GM12878 (cell line): ENCODE results near the gene SLC12A7. TPM values are rescaled to one million over a fixed set of nuclear protein-coding genes. Genes with fewer than 3 reads are reported as not detected.

Experiments used
- ATAC-seq: fragments of 200-7000 bp; cut with Tn5 transposase; 3 replicates; pipeline ENCODE4 v1.9.1; 2020; ENCODE audit warnings: mild to moderate bottlenecking, moderate library complexity
- BruUV-seq: library from RNA; stranded (reverse); fragments of 400-500 nt; replicated peaks from 2 replicates; lab custom pipeline; 2021; lab: Mats Ljungman, UMichigan
- CTCF ChIA-PET: fragments of 300-600 bp; sonication (Branson Sonifier 250); formaldehyde crosslinking; extraction: SDS; loops from one replicate; lab custom pipeline; 2021; ENCODE audit warnings: inconsistent platforms; lab: Yijun Ruan, JAX
- POLR2A ChIA-PET: fragments of 350-600 bp; formaldehyde crosslinking; extraction: SDS; loops from one replicate; lab custom pipeline; 2021; ENCODE audit warnings: inconsistent platforms; lab: Charles Lee
- RAD21 ChIA-PET: fragments of 300-600 bp; sonication (Branson Sonifier 250); formaldehyde crosslinking; loops from one replicate; lab custom pipeline; 2023; ENCODE audit warnings: antibody characterized with exemption; ENCODE audit not compliant: unreplicated experiment; lab: Charles Lee
- SMC1A ChIA-PET: fragments of 300-600 bp; sonication (Branson Sonifier 250); formaldehyde crosslinking; loops from one replicate; lab custom pipeline; 2023; ENCODE audit not compliant: unreplicated experiment, uncharacterized antibody; lab: Charles Lee
- DNase-seq: peaks from one replicate; pipeline ENCODE4 v3.0.0-alpha.2; 2011; ENCODE audit warnings: low read depth, low spot score
- FAIRE-seq: peaks from 3 replicates; lab custom pipeline; 2011; peaks lifted over from hg19 to GRCh38; lab: Jason Lieb, UNC
- H2AFZ ChIP-seq: 2 replicates; pipeline ENCODE4 v1.6.0; 2011; ENCODE audit warnings: low read depth, low read length, control low read depth; ENCODE audit not compliant: control insufficient read depth
- H3K27ac ChIP-seq: 2 replicates; pipeline ENCODE4 v1.5.1; 2011; ENCODE audit warnings: control low read depth; ENCODE audit not compliant: control insufficient read depth, insufficient read depth
- H3K27me3 ChIP-seq, 2 experiments: replicated peaks in 1 of 2; 2 replicates each; pipeline versions ENCODE4 v1.6.0 to v1.6.1; 2011; ENCODE audit warnings: low read length in 1 of 2; ENCODE audit not compliant: control insufficient read depth in 2 of 2, insufficient read depth in 2 of 2
- H3K36me3 ChIP-seq, 2 experiments: 2 replicates each; pipeline ENCODE4 v1.5.1; 2011; ENCODE audit warnings: low read length in 1 of 2; ENCODE audit not compliant: control insufficient read depth in 2 of 2, insufficient read depth in 2 of 2
- H3K4me1 ChIP-seq: 2 replicates; pipeline ENCODE4 v1.6.1; 2011; ENCODE audit warnings: mild to moderate bottlenecking, low read length, moderate library complexity, mixed read lengths; ENCODE audit not compliant: control insufficient read depth, insufficient read depth
- H3K4me2 ChIP-seq: 2 replicates; pipeline ENCODE4 v1.6.0; 2011; ENCODE audit warnings: control low read depth; ENCODE audit not compliant: control insufficient read depth, insufficient read depth
- H3K4me3 ChIP-seq: fragments of 200-600 bp; sonication (generic); 2 replicates; pipeline ENCODE4 v1.5.1; 2016
- H3K79me2 ChIP-seq: 2 replicates; pipeline ENCODE4 v1.6.0; 2011; ENCODE audit warnings: low read length; ENCODE audit not compliant: control insufficient read depth, insufficient read depth
- H3K9ac ChIP-seq: 2 replicates; pipeline ENCODE4 v1.8.0; 2011; ENCODE audit warnings: low read length, control low read depth, mixed read lengths; ENCODE audit not compliant: control insufficient read depth, insufficient read depth
- H3K9me3 ChIP-seq: replicated peaks from 3 replicates; pipeline ENCODE4 v1.5.1; 2011; ENCODE audit warnings: mild to moderate bottlenecking, low read length; ENCODE audit not compliant: control insufficient read depth, insufficient read depth
- H4K20me1 ChIP-seq: 2 replicates; pipeline ENCODE4 v1.6.0; 2011; ENCODE audit not compliant: control insufficient read depth, insufficient read depth
- BACH1 ChIP-seq: fragments of 450-650 bp; IDR thresholded peaks from 2 replicates; pipeline ENCODE4 v1.6.1; 2017; ENCODE audit warnings: mild to moderate bottlenecking, borderline replicate concordance
- BCL11A ChIP-seq: IDR thresholded peaks from 2 replicates; pipeline ENCODE4 v1.6.1; 2011; ENCODE audit warnings: low read depth, low read length
- BHLHE40 ChIP-seq, 2 experiments: fragments of 450-650 bp in 1 of 2; IDR thresholded peaks; 2 replicates each; pipeline ENCODE4 v1.6.1; 2011 to 2017; ENCODE audit warnings: low read depth in 2 of 2, borderline replicate concordance in 1 of 2, improper control_type of control experiment in 1 of 2, low read length in 1 of 2, mild to moderate bottlenecking in 1 of 2
- E2F8 ChIP-seq: fragments of 450-650 bp; IDR thresholded peaks from 2 replicates; pipeline ENCODE4 v1.6.1; 2018; ENCODE audit warnings: mild to moderate bottlenecking, low read depth, moderate library complexity; ENCODE audit not compliant: partially characterized antibody
- EED ChIP-seq: sonication (generic); IDR thresholded peaks from 2 replicates; pipeline ENCODE4 v1.6.1; 2016; ENCODE audit warnings: antibody characterized with exemption, low read depth
- HDAC6 ChIP-seq: fragments of 200-600 bp; sonication (generic); IDR thresholded peaks from one replicate; pipeline ENCODE4 v1.8.0; 2017; ENCODE audit warnings: antibody characterized with exemption; ENCODE audit not compliant: unreplicated experiment
- POLR2A ChIP-seq: IDR thresholded peaks from 2 replicates; pipeline ENCODE4 v1.6.1; 2011; ENCODE audit warnings: low read depth, mild to moderate bottlenecking, low read length
- SKIL ChIP-seq: fragments of 450-650 bp; IDR thresholded peaks from 2 replicates; pipeline ENCODE4 v1.6.1; 2017; ENCODE audit warnings: mild to moderate bottlenecking, low read depth, inconsistent platforms; ENCODE audit not compliant: poor library complexity, severe bottlenecking
- TCF12 ChIP-seq: IDR thresholded peaks from 2 replicates; pipeline ENCODE4 v1.6.1; 2011; ENCODE audit warnings: low read depth, mild to moderate bottlenecking, low read length
- TCF3 ChIP-seq: IDR thresholded peaks from 2 replicates; pipeline ENCODE4 v1.6.1; 2012; ENCODE audit warnings: low read depth, mild to moderate bottlenecking, low read length, borderline replicate concordance; ENCODE audit not compliant: insufficient read depth
- USF2 ChIP-seq: IDR thresholded peaks from 2 replicates; pipeline ENCODE4 v1.6.1; 2011; ENCODE audit warnings: low read depth, low read length, improper control_type of control experiment, borderline replicate concordance
- ZBTB40 ChIP-seq: fragments of 450-650 bp; IDR thresholded peaks from 2 replicates; pipeline ENCODE4 v1.6.1; 2016; ENCODE audit warnings: mild to moderate bottlenecking, moderate library complexity, borderline replicate concordance
- WGBS: methylation state at CpG from one replicate; pipeline ENCODE4 v1.1.6; 2016; ENCODE audit warnings: low lambda C conversion rate; ENCODE audit not compliant: insufficient replicate concordance, insufficient coverage; ENCODE audit errors: missing lambda C conversion rate; 5-methylcytosine and 5-hydroxymethylcytosine counted together
- in situ Hi-C: fragments of 300-500 bp; cut with MboI; formaldehyde crosslinking; loops from 9 replicates; pipeline ENCODE4 v1.14.3; 2018; ENCODE audit warnings: mixed read lengths
- intact Hi-C: fragments of 100-400 bp; cut with micrococcal nuclease; formaldehyde crosslinking; loops from one replicate; pipeline ENCODE4 v1.14.2; 2022; ENCODE audit not compliant: unreplicated experiment
- polyA plus RNA-seq, 11 experiments: library from polyadenylated mRNA; depleted of rRNA in 4 of 11; unstranded in 6 of 11; stranded (reverse) in 5 of 11; fragments of >200 nt; fragmentation: Nextera tagmentation in 4 of 11; fragmentation: Illumina TruSeq in 1 of 11; extraction: Ambion mirVana in 4 of 11; extraction: Trizol in 1 of 11; gene quantifications; 1 replicate in 1 of 11; 2 replicates in 10 of 11; pipeline versions ENCODE4 v1.2.1 to v1.2.3, GENCODE V29; 2011 to 2016; ENCODE audit warnings: inconsistent platforms in 2 of 11, missing spikeins in 2 of 11, low read depth in 1 of 11
- total RNA-seq, 4 experiments: library from RNA; depleted of rRNA in 3 of 4; stranded (reverse); fragments of >200 nt in 3 of 4; fragmentation: Illumina TruSeq in 1 of 4; extraction: Trizol in 1 of 4; gene quantifications; 2 replicates each; pipeline versions ENCODE4 v1.2.1 to v1.2.3, GENCODE V29; 2013 to 2021

Gene SLC12A7
- total and polyA plus RNA-seq, 10 of the 15 experiments (the other 5 are each of a cell fraction or from before 2014, with no cell fraction given): 0.10 to 10.0 (median 2.9) TPM

- FAIRE-seq: no peak
- TF ChIP-seq BCL11A (no peak), SKIL (no peak), ZBTB40 (no peak), E2F8 (no peak), POLR2A (no peak), USF2 (no peak), EED (no peak), BACH1 (0 out of 2 replicates have a peak, but pooled peaks have one; percentile 37), BHLHE40 (IDR thresholded peaks at IDR 0.05; ENCODE audit: borderline replicate concordance in 1 of 2, low read depth in 2 of 2, low read length in 1 of 2) (peak in 1 of 2 experiments; percentile 16; a peak in 1 of 4 replicates), TCF12 (0 out of 2 replicates have a peak, but pooled peaks have one; percentile 34), HDAC6 (no peak), TCF3 (no peak)
These were observed 901 bp upstream of the SLC12A7 start for GRCh38 chr5:1112596-1113331.

More at GRCh38 chr5:1112596-1113331, 901 bp upstream of the SLC12A7 start:
- no peak overlapping the region for H3K4me2 ChIP-seq
- H3K4me3 ChIP-seq: no peak overlapping the region
- BruUV-seq: no TSS peak
- in situ Hi-C loops: no loop called here
- no peaks in the 10 kb centered on the region for H4K20me1 ChIP-seq
- peaks cover 0 to 3% of the 10 kb centered on the region in 2 experiments for H3K27me3 ChIP-seq
- H3K36me3 ChIP-seq: no peaks in the 10 kb centered on the region
- H3K4me1 ChIP-seq: no peaks in the 10 kb centered on the region
- no peak overlapping the region for H3K27ac ChIP-seq
- SMC1A ChIA-PET: interaction anchor here (2.2 kb wide), 1 partner anchor 21 kb away, joined by 9 read pairs; no protein-coding TSS in a partner anchor
- POLR2A ChIA-PET: interaction anchor here (1.0 kb wide), 1 partner anchor 379 kb away, joined by 3 read pairs; no protein-coding TSS in a partner anchor
- 29% methylated on average over 13 of the region's 13 CpGs for WGBS
- ATAC-seq (no peak), DNase-seq (no peak)
- H2AFZ ChIP-seq: no peak overlapping the region
- peaks cover 2% of the 10 kb centered on the region; the same call in 1 of the 2 replicates for H3K79me2 ChIP-seq
- intact Hi-C loops: no loop called here
- no peak overlapping the region for H3K9ac ChIP-seq
- RAD21 ChIA-PET: interaction anchor here (0.9 kb wide), 1 partner anchor 25 kb away, joined by 3 read pairs; no protein-coding TSS in a partner anchor
- H3K9me3 ChIP-seq: no peaks in the 10 kb centered on the region
- CTCF ChIA-PET: interaction anchor here (1.0 kb wide), 1 partner anchor 19 kb away, joined by 3 read pairs; no protein-coding TSS in a partner anchor
